ENCODE results near the gene SBF1.

DNA sequence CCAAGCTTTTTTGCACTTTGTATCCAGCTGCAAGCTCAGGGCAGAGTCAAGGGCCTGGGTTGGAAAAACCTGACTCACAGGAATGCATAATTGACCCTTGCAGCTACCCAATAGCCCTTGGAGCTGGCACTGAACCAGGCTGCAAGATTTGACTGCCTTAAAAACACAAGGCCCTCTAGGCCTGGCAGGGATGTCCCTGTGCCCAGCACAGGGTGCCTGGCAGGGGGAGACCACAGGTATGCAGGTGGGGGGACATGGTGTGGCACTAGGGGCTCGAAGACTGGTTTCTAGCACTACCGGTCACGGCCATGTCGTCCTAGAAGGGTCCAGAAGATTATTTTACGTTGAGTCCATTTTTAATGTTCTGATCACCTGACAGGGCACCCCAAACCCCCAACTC, 30.2 kb downstream of the SBF1 start:
- TF ChIP-seq ZNF274 (IDR thresholded peaks at IDR 0.05; ENCODE audit: low read depth, low read length) = no peak
- no peak for TF ChIP-seq SUZ12 (IDR thresholded peaks at IDR 0.05; ENCODE audit: extremely low read depth, insufficient read depth, insufficient read length)
